ENCODE data around the gene BMP7.

DNA sequence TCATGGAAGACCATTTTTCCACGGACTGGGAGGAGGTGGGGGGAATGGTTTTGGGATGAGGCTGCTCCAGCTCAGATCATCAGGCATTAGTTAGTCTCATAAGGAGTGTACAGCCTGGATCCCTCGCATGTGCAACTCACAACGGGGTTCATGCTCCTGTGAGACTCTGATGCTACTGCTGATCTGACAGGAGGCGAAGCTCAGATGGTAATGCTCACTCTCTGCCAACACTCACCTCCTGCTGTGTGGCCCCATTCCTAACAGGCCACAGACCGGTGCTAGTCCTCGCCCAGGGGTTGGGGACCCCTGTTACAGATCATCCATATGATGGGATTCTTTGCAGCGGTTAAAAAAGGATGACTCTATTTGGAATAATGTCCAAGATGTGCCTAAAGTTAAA is 27.6 kb upstream of the BMP7 start:
- TF ChIP-seq, protein P1, sequence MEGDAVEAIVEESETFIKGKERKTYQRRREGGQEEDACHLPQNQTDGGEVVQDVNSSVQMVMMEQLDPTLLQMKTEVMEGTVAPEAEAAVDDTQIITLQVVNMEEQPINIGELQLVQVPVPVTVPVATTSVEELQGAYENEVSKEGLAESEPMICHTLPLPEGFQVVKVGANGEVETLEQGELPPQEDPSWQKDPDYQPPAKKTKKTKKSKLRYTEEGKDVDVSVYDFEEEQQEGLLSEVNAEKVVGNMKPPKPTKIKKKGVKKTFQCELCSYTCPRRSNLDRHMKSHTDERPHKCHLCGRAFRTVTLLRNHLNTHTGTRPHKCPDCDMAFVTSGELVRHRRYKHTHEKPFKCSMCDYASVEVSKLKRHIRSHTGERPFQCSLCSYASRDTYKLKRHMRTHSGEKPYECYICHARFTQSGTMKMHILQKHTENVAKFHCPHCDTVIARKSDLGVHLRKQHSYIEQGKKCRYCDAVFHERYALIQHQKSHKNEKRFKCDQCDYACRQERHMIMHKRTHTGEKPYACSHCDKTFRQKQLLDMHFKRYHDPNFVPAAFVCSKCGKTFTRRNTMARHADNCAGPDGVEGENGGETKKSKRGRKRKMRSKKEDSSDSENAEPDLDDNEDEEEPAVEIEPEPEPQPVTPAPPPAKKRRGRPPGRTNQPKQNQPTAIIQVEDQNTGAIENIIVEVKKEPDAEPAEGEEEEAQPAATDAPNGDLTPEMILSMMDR (IDR thresholded peaks at IDR 0.05 in 8 of 11, conservative IDR thresholded peaks at IDR 0.05 in 3 of 11): no peak
- no peak for TF ChIP-seq POLR2A (IDR thresholded peaks at IDR 0.05)
- TF ChIP-seq POLR2AphosphoS5 (IDR thresholded peaks at IDR 0.05): no peak

All from spleen (tissue), 7 donors.